ENCODE measurements around the gene SMARCB1.

DNA sequence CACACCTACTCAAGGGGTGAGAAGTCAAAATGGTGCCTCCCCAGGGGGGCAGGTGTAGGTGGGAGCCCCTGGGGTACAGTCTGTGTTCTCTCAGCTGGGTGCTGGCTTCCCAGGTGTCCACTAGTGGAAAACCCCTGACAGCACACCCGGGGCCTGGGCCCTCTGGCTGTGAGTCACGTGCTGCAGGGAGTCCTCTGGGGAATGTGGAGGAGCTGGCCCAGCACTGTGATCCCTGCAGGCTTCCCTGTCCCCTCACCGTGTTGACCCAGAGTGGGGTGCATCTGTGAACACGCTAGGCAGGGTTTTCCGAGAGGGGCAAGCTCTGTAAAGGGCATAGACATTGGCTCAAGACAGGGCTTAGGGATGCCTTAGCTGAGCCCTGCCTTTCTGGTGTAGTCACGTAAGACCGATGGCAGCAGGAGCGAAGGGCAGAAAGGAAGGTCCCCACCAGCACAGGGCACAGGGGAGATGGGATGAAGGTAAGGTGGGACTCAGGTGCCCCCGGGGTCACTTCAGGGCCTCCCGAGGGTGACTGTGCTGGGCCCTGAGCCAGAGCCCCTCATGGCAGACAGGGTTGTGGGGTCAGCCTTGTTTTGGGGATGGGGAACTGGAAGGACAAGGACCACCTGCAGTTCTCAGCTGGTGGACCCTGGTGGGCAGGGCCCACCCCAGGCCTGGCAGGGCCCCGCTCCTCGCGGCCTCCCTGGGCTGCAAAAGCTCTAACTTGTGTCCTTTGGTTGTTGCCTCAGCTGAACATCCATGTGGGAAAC is 37.9 kb downstream of the SMARCB1 start:
- TF ChIP-seq, protein P1, sequence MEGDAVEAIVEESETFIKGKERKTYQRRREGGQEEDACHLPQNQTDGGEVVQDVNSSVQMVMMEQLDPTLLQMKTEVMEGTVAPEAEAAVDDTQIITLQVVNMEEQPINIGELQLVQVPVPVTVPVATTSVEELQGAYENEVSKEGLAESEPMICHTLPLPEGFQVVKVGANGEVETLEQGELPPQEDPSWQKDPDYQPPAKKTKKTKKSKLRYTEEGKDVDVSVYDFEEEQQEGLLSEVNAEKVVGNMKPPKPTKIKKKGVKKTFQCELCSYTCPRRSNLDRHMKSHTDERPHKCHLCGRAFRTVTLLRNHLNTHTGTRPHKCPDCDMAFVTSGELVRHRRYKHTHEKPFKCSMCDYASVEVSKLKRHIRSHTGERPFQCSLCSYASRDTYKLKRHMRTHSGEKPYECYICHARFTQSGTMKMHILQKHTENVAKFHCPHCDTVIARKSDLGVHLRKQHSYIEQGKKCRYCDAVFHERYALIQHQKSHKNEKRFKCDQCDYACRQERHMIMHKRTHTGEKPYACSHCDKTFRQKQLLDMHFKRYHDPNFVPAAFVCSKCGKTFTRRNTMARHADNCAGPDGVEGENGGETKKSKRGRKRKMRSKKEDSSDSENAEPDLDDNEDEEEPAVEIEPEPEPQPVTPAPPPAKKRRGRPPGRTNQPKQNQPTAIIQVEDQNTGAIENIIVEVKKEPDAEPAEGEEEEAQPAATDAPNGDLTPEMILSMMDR (IDR thresholded peaks at IDR 0.05), result no peak
- TF ChIP-seq EP300 (IDR thresholded peaks at IDR 0.05), result no peak
- no peak for TF ChIP-seq POLR2A (IDR thresholded peaks at IDR 0.05)

Measured in tibial nerve (tissue), 4 donors.